DOHH2 (cell line): ENCODE data around the gene PVALEF.

ENCODE experiments used
- EZH2phosphoT487 ChIP-seq: fragments of 200-600 bp; sonication (generic); IDR thresholded peaks from 2 replicates; pipeline ENCODE4 v1.6.1; 2017; ENCODE audit warnings: borderline replicate concordance, mild to moderate bottlenecking, antibody characterized with exemption, low read length, moderate library complexity, mixed read lengths
- TF ChIP-seq, protein P1 (sequence below): fragments of 200-600 bp; sonication (generic); IDR thresholded peaks from one replicate; pipeline ENCODE4 v1.5.1; 2014; ENCODE audit warnings: antibody characterized with exemption, mild to moderate bottlenecking, low read depth, low read length; ENCODE audit not compliant: poor library complexity, severe bottlenecking

DNA sequence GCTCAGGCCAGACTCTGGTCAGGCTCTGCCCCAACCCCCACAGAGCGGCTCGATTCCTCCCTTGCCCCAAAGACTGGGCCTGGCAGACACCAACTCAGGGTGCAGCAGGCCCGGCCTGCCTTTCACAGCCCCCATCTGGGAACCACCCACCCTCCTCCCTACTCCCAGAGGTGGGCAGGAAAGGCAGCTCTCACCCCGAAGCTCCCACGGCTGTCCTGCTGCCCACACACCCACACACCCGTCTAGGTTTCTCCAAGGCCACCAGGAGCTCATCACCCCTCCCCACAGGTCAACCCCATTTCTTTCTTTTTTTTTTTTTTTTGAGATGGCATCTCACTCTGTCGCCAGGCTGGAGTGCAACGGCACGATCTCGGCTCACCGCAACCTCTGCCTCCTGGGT lies 53.7 kb downstream of the PVALEF start:
- TF ChIP-seq, protein P1, sequence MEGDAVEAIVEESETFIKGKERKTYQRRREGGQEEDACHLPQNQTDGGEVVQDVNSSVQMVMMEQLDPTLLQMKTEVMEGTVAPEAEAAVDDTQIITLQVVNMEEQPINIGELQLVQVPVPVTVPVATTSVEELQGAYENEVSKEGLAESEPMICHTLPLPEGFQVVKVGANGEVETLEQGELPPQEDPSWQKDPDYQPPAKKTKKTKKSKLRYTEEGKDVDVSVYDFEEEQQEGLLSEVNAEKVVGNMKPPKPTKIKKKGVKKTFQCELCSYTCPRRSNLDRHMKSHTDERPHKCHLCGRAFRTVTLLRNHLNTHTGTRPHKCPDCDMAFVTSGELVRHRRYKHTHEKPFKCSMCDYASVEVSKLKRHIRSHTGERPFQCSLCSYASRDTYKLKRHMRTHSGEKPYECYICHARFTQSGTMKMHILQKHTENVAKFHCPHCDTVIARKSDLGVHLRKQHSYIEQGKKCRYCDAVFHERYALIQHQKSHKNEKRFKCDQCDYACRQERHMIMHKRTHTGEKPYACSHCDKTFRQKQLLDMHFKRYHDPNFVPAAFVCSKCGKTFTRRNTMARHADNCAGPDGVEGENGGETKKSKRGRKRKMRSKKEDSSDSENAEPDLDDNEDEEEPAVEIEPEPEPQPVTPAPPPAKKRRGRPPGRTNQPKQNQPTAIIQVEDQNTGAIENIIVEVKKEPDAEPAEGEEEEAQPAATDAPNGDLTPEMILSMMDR, result no peak
- no peak for TF ChIP-seq EZH2phosphoT487
